Endodermal cell (in vitro differentiated cells): ENCODE results near the gene TMSB10. TPM values are rescaled to one million over a fixed set of nuclear protein-coding genes. Genes with fewer than 3 reads are reported as not detected.

Experiments used
- DNase-seq: peaks from one replicate; pipeline ENCODE4 v3.0.0-alpha.2; 2017
- H3K27ac ChIP-seq: 2 replicates; pipeline ENCODE4 v1.5.1; 2013; ENCODE audit warnings: mild to moderate bottlenecking, low read depth, low read length, moderate library complexity
- H3K27me3 ChIP-seq: 2 replicates; pipeline ENCODE4 v1.6.1; 2013; ENCODE audit warnings: mild to moderate bottlenecking, low read length, moderate library complexity; ENCODE audit not compliant: insufficient read depth, control insufficient read depth, poor library complexity, severe bottlenecking
- H3K36me3 ChIP-seq: 2 replicates; pipeline ENCODE4 v1.7.0; 2013; ENCODE audit warnings: mild to moderate bottlenecking, low read length, moderate library complexity; ENCODE audit not compliant: control insufficient read depth, insufficient read depth
- H3K4me1 ChIP-seq: one replicate; pipeline ENCODE4 v1.7.0; 2013; ENCODE audit warnings: low read length; ENCODE audit not compliant: control insufficient read depth, insufficient read depth
- H3K4me3 ChIP-seq: 2 replicates; pipeline ENCODE4 v1.5.1; 2013; ENCODE audit warnings: mild to moderate bottlenecking, low read length, moderate library complexity
- H3K9ac ChIP-seq: 2 replicates; pipeline ENCODE4 v1.6.1; 2013; ENCODE audit warnings: mild to moderate bottlenecking, low read length, moderate library complexity; ENCODE audit not compliant: poor library complexity, severe bottlenecking; ENCODE audit errors: extremely low read depth
- H3K9me3 ChIP-seq: 2 replicates; pipeline ENCODE4 v1.6.1; 2013; ENCODE audit warnings: mild to moderate bottlenecking, low read length, moderate library complexity; ENCODE audit not compliant: control insufficient read depth
- H3K27ac Mint-ChIP-seq: 2 replicates; pipeline ENCODE4 v1.8.0; 2020; ENCODE audit warnings: mixed read lengths
- H3K27me3 Mint-ChIP-seq: 2 replicates; pipeline ENCODE4 v1.8.0; 2021; ENCODE audit warnings: mild to moderate bottlenecking, mixed read lengths; ENCODE audit not compliant: insufficient read depth
- H3K36me3 Mint-ChIP-seq: 2 replicates; pipeline ENCODE4 v1.8.0; 2020; ENCODE audit warnings: low read depth, mixed read lengths
- H3K4me1 Mint-ChIP-seq: 2 replicates; pipeline ENCODE4 v1.8.0; 2020; ENCODE audit warnings: mixed read lengths
- H3K4me3 Mint-ChIP-seq: 2 replicates; pipeline ENCODE4 v1.8.0; 2020; ENCODE audit warnings: mild to moderate bottlenecking, moderate library complexity, mixed read lengths
- H3K9me3 Mint-ChIP-seq: 2 replicates; pipeline ENCODE4 v1.8.0; 2020; ENCODE audit warnings: mild to moderate bottlenecking, mixed read lengths
- CTCF ChIP-seq: fragments of 200-600 bp; sonication (generic); conservative IDR thresholded peaks from 2 replicates; pipeline ENCODE4 v1.5.0; 2021; ENCODE audit warnings: antibody characterized with exemption, mild to moderate bottlenecking
- WGBS, 2 experiments: methylation state at CpG; one replicate each; pipeline versions ENCODE4 v1.1.5 to v1.1.7; 2013; ENCODE audit warnings: missing lambda C conversion rate in 2 of 2, mixed read lengths in 1 of 2; ENCODE audit not compliant: insufficient coverage in 1 of 2, insufficient read length in 1 of 2; 5-methylcytosine and 5-hydroxymethylcytosine counted together
- total RNA-seq, 2 donors: library from RNA; stranded (reverse); fragmentation: NEBNext Ultra II Directional in 1 of 2; extraction: Animal tissue kit (Norgen Biotek cat#: 25700) in 1 of 2; gene quantifications; 2 replicates in 1 of 2; 3 replicates in 1 of 2; pipeline ENCODE4 v1.2.1, GENCODE V29; 2021

TMSB10 gene
- total RNA-seq, 2 donors from 2014 or later, result 2,719 to 2,976 TPM

DNA sequence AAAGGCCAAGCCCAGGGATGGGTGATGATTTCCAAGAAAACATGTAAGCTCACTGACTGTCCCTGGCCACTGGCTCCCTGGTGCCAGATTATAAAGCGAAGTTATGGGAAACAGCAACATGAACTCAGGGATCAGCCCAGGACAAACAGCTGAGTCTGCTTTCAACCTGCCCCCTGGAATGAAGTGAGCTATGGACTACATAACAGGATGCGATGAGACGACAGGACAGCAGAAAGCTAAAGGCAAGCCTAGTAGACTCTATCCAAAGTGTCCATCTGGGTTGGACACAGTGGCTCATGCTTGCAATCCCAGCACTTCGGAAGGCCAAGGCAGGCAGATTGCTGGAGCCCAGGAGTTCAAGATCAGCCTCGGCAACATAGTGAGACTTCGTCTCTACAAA lies 48.9 kb downstream of the TMSB10 start:
- H3K27me3 Mint-ChIP-seq, result no peaks in the 10 kb centered on the region
- H3K4me3 ChIP-seq, result no peak overlapping the region
- TF ChIP-seq CTCF, result no peak
- WGBS, 2 experiments, result 96 to 98% methylated on average over 5 to 6 of the region's 6 CpGs
- H3K4me1 ChIP-seq, result peaks cover 10% of the 10 kb centered on the region
- no peak overlapping the region for H3K27ac Mint-ChIP-seq
- H3K27ac ChIP-seq, result no peak overlapping the region
- DNase-seq, result no peak
- no peaks in the 10 kb centered on the region for H3K36me3 Mint-ChIP-seq
- H3K36me3 ChIP-seq, result no peaks in the 10 kb centered on the region
- H3K9ac ChIP-seq, result no peak overlapping the region
- peaks cover 22% of the 10 kb centered on the region for H3K4me1 Mint-ChIP-seq
- H3K9me3 ChIP-seq, result no peaks in the 10 kb centered on the region
- no peaks in the 10 kb centered on the region for H3K9me3 Mint-ChIP-seq
- no peaks in the 10 kb centered on the region for H3K27me3 ChIP-seq
- H3K4me3 Mint-ChIP-seq, result no peak overlapping the region

Other genes with a start within 250 kb of the TMSB10 start
- 1 to 10 TPM; 4.8 to 7.7 TPM for gene TRABD2A, start 24.6 kb upstream of the TMSB10 start, total RNA-seq
- gene KCMF1, start 65.5 kb downstream of the TMSB10 start, total RNA-seq, result 10 to 100 TPM; 71.8 to 86.8 TPM
- 10 to 100 TPM; 71.9 to 73.3 TPM for gene TCF7L1, start 227.7 kb downstream of the TMSB10 start, total RNA-seq